GM18868 (cell line): ENCODE data around the gene GTF2F2.
"Not testable (repeated sequence)": the region's sequence is repeated elsewhere in the genome, so short reads cannot be mapped to it uniquely, and the experiment has no call there.

ENCODE experiments used
- ATAC-seq: cut with Tn5 transposase; IDR thresholded peaks from one replicate; pipeline ENCODE4 v1.9.1; 2021; ENCODE audit warnings: mild to moderate bottlenecking, moderate library complexity; ENCODE audit not compliant: unreplicated experiment

The GTF2F2 gene

GRCh38 chr13:45298550-45298949, 178.2 kb downstream of the GTF2F2 start:
- not testable (repeated sequence) for ATAC-seq

GRCh38 chr13:45299194-45299593, 178.9 kb downstream of the GTF2F2 start:
- ATAC-seq: no peak

- no peak for ATAC-seq
Measured at GRCh38 chr13:45300190-45300985, 180.1 kb downstream of the GTF2F2 start.

- ATAC-seq: no peak
Measured at GRCh38 chr13:45301263-45301662, 181.0 kb downstream of the GTF2F2 start.

GRCh38 chr13:45302507-45302906, 182.2 kb downstream of the GTF2F2 start:
- no peak for ATAC-seq

GRCh38 chr13:45303026-45303425, 182.7 kb downstream of the GTF2F2 start:
- no peak for ATAC-seq

DNA sequence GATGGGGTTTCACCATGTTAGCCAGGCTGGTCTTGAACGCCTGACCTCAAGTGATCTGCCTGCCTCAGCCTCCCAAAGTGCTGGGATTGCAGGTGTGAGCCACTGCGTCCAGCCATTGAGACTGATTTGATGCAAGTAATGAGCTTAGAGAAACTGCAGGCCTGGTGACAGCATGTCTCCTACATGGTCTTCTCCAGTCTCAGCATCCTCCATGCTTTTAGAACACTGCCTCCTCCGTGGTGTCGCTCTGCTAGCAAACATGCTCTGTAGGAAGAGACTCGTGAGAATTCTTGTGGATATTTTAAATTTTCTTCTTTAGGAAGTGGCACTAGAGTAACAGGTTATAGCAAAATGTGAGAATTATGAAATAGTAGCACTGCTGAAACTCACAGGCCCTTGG, 183.6 kb downstream of the GTF2F2 start:
- no peak for ATAC-seq

GRCh38 chr13:45305079-45305478, 184.8 kb downstream of the GTF2F2 start:
- ATAC-seq: no peak

GRCh38 chr13:45306966-45307365, 186.7 kb downstream of the GTF2F2 start:
- no peak for ATAC-seq

DNA sequence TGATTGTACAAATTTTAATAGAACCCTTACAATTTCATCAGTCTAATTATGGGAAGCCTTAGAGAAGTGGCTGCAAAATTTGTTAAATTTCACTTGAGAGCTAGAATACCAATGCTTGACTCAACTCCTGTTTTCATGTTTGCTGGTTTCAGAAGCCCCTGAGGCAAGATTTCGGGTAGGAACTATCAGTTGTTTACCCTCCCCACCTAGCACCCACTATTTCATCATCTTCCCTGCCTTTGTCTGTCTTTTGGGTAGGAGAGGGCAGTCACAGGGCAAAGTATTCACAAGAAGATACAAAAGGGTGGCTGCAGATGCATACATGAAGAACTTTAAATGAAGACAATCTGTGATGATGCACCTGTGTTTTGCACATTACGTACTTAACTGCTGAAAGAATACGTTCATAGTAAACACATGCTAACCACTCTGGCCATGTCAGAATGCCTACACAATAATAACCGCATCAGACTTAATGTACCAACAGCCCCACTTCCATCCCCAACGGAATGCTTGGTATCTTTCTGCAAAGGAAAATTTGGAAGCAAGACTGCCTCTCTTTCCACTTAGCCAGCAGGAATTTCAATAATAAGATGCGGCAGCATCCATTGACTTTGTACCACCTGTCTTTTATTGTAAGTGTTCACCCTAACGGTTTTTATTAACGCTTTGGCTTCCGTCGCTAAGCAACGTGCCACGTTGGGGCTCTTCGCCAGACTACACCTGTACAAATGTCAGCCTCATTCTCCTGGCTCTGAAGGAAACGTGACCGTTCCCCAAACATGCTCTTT, 190.2 kb downstream of the GTF2F2 start:
- no peak for ATAC-seq

- no peak for ATAC-seq
Measured at GRCh38 chr13:45314822-45315221, 194.5 kb downstream of the GTF2F2 start.

GRCh38 chr13:45315520-45316167, 195.3 kb downstream of the GTF2F2 start:
- no peak for ATAC-seq

GRCh38 chr13:45316338-45316737, 196.0 kb downstream of the GTF2F2 start:
- ATAC-seq: no peak

GRCh38 chr13:45316996-45317395, 196.7 kb downstream of the GTF2F2 start:
- no peak for ATAC-seq

GRCh38 chr13:45320876-45321629, 200.7 kb downstream of the GTF2F2 start:
- no peak for ATAC-seq

GRCh38 chr13:45325806-45326205, 205.5 kb downstream of the GTF2F2 start:
- no peak for ATAC-seq

- no peak for ATAC-seq
Measured at GRCh38 chr13:45327253-45327955, 207.1 kb downstream of the GTF2F2 start.

GRCh38 chr13:45328661-45329111, 208.4 kb downstream of the GTF2F2 start:
- ATAC-seq: no peak

DNA sequence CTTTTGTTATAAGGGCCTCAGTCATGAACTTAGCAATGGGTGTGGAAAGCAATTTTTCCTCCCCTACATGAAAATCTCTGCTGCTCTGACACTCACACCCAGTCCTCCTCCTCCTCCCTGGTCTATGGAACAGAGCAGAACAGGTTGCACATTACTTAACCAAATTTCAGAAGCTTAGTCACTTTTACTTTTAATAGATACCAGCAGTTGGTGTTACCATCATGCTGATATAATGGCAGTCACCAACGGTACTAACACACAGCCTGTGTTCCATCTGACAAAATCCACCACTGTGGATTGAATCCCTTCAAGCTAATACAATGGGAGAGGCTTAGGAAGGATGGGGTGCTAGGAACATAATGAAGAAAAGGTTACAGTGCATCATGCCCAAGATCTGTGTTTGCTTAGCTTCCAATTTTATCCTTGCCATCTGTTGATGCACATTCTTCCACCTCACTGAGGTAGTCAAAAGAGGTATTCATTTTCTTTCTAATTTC, 210.9 kb downstream of the GTF2F2 start:
- no peak for ATAC-seq

DNA sequence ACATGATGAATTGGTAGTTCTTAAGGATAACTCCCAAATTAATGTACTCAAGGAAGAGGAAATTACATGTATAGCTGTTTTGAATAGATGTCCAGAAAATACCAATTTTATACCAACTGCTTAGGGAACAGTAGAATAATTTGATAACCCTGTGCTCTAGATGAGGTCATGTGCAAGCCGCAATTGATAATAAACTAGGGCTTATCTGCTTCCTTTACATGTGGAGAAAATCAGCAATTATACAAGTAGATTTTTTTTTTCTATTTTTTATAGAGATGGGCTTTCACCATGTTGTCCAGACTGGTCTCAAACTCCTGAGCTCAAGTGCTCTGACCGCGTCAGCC, 211.4 kb downstream of the GTF2F2 start:
- no peak for ATAC-seq
